Stimulated activated CD8-positive, alpha-beta memory T cell treated with anti-CD3 and anti-CD28 coated beads, Interleukin-2, amount 100 ng/mL, for 48 hours (primary cell): ENCODE data around the gene WDFY4.

Experiments
- DNase-seq, 2 donors: peaks; one replicate each; pipeline ENCODE4 v3.0.0-alpha.2; 2020; ENCODE audit warnings: low read depth in 2 of 2

The WDFY4 gene

DNA sequence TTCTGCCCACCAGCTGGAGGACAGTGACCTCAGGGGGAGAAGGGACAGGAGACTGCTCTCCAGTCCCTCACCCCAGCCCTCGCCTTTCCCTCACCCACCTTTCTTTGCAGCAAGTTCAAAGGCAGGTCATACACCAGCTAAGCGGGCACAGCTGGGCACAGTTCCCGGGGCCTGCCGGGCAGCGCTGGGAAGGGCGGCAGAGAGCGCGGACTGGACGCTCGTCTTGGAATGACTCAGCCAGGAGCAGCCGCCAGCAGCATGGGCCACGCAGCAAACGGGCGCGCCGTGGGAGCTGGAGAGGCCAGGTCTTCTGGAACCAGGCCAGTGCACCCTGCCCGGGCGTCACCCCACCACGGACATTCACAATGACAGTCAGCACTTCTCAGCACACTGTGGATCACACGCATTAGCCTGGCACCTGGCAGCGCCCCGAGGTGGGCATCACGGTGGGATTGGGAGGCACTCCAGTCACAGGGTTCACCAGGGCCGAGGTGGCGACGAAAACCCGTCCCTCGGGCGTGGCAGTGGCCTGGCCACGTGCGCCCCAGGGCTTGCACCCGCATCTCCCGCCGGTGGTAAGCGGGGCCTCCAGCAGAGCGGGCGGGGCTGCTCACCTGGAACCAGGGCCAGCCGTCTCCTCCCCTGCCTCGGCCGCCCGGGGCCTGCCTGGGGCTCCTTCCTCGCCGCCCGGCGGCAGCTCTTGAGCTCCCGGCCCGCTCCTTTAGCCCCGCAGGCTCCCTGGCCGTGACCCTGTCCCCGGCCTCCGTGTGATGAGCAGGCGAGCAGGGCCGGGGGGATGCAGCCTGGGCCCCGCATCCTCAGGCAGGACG lies 29.0 kb upstream of the WDFY4 start:
- DNase-seq = no peak

DNA sequence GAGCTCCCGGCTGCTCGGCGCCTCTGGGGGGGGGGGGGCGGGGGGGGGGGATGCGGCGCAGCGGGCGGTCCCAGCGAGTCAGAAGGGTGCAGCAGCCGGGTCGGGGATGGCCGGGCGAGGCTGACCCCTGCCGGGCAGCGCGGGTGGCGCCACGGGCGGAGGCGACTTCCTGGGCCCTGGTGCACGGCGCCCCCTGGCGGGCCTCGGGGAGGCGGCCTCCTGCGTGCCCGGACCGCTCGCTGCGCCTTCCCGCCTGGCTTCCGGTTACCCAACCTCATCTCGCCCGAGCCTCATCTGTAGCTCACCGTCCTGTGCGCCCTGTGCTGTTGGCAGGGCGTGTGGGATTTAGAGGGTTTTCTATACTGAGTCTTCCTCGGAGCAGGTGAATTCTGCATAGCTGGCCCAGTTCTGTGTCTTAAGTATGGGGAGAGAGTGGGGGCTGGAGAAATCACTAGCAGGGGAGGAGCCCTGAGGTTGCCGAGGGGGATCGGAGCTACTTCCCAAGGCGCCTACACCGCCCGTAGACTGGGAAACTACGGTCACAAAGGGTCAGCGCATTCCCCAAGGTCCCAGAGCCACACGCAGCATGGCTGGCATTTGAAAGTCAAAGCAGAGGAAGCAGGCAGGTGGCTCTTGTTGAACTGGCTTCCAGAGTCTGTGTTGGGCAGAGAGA lies 28.3 kb upstream of the WDFY4 start:
- peak; percentile 86 to 87 for DNase-seq

DNA sequence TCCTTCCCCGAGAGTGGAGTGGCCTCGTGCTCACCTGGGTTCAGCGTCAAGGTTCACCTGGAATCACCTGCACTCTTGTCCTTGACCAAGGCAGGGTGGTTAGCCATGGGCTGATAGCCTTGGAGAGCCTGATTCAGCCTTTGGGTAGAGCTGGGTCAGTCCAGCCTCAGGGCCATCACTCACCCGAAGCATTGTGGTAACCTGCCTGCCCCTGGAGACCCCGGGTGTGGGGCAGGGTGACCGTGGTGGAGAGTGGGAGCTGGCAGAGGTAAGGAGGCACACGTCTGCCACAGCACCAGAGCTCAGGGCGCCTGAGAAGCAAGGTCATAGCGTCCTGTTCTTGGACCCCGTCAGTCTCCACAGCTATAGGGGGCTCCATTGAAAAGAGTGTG lies 27.8 kb upstream of the WDFY4 start:
- DNase-seq = no peak

DNA sequence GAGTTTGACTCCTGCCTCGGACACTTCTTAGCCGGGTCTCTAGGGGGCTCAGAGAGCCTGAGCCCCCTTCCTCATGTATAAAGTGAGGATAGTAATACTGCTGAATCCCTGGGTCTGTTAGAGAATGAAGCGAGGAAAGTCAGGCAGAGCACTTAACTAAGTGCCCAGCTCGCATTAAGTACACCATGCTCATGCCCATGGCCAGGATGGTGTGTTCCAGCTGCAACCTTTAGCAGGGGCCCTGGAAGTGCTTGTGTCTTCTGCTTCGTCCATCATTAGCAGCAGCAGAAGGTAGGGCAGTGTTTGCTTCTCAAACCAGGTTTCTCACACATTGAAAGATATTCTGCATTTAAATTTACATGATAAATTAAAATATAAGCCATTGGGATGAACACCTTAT lies 27.3 kb upstream of the WDFY4 start:
- no peak for DNase-seq

DNA sequence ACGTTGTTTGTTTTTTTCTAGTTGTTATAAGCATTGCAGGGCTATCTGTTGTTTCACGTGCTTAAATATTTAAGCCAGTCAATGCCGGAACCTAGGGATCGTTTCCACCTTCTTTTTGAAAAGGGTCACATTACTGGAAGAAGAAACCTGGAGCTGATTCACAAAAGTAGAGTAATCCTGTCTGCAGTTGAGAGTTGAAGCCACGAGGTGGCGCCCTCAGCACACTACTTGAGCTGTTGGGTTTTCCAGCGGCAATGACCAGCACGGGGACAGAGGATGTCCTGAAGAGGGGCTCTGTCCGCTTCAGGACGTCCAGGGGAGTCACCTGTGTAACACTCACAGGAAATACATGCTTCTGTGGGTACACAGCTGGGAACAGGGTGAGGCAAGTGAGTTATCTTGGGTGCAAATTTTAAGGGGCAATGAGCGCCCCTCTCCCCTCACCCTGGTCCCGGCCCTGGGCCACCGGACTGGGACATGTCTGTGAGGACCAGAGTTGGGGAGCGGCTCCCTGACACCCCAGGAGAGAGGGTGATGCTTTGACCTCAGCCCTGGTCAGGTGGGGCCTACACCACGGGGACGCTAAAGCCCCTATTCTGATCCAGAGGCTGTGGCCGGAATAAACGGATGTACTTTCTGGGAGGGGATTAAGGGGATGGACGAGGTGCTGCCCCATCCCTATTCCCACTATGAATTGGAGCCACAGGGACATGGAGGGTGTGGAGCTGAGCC lies 26.3 kb upstream of the WDFY4 start:
- peak; percentile 40 to 59 for DNase-seq

DNA sequence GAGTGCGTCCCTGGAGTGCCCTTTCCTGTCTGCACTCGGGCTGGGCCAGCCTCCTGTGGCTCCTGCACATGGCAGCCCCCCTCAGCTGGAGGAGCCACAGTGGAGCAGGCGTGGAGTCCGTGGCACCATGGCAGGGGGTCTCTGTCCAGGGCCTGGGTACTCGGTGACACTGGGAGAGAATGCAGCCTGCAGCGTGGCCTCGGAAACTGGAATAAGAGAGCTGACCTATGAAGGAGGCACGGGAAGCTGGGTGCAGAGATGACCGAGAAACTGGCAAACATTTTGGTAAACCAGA lies 25.8 kb upstream of the WDFY4 start:
- DNase-seq = no peak

DNA sequence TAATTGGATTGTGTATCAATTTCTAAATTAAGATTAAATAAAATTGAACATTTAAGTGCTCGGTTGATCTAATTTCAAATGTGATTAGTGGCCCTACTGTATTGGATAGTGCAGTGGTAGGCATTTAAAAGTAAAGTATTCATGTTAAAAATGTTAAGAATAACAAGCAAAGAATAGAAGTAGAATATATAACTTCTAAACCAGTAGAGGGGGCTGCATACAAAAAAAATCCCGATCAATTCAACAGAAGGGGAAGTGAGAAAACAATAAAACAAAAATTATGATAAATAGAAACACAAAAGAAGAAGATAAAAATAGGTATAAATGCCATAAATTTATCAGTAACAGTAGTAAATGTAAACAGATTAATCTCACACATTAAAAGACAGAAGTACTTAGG lies 24.9 kb upstream of the WDFY4 start:
- DNase-seq = no peak

DNA sequence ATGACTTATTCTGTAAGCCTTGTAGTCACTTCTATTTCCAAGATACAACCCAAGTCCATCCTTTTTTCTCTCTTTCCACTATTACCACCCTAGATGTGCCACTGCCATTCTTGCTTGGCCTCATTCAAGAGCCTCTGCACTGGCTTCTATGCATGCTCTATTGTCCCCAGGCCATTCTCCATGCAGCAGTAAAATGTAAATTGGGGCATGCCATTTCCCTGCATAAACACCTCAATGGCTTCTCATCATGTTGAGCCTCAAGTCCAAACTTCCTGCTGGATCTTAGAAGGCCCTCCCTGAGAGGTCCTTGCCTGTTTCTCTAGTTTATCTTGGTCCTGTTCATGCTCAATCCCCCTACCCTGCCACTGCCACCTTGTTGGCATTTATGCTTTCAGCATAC lies 23.2 kb upstream of the WDFY4 start:
- no peak for DNase-seq

DNA sequence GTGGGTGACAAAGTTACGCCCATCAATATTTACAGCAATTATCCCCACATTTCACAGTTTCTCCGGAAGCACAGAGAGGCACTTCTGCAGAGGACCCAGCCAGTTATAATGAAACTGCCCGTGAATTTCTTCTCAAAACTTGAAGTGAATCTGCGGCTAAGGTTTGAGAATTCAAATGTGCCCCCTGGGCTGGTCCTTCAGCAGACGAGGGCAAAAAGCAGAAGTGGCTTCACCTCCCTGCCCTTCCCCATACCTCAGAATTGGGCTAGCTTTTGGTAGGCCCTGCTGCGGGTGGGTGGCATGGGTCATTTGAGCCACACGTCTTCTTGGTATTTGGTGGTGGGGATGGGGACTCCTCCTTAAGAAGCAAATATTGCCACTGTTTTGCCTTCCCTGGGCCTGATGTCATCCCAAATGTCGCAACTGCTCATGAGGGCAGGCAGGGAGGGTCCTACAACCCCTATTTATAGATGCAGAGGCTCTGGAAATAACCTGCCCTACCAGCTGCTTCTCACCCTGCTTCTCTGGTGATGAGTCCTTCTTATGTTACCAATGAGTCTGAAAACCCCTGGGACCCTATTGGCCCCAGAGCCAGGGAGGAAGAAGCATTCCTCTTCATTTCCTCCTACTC lies 16.6 kb upstream of the WDFY4 start:
- DNase-seq = no peak

DNA sequence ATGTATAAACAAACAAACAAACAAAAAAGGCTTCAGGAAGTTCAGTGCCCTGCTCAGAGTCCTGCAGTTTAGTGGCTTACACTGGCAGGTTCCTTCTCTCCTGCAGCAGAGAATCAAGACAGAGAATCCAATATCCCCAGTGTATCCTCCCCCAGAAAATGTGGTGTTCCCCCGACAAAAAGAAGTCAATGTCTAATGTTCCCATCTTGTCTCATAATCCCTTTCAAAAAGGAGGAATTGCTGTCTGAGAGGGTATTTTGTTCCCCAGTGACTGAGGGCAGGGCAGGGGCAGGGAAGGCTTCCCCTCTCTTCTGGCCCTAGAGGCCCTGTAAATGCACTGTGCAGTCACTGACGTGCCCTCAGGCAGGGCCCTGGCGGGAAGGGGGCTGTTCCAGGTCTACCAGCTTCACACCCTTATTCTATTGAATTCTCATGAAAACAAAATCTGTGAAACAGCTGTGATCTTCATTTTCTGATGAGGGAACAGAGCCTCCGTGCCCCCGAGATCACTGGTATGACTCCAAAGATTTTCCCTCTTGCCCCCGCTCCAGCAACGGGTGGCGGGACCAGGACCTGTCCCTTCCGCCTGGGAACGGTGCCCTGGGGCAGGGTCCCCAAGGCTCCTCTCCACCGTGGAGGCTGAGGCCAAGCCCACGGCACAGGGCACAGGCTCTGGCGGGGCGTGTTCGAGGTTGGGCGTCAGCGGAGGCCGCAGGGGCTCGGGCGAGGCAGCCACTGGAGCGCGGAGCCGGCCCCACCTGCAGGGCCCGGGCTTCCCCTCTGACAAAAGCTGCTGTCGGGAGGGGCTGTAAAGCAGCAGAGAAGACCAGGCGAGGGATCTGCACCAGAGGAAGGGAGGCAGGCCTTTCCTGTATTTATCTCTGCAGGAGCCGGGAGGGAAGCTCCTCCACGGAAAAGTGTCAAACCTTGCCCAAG lies 13.4 kb upstream of the WDFY4 start:
- no peak for DNase-seq

DNA sequence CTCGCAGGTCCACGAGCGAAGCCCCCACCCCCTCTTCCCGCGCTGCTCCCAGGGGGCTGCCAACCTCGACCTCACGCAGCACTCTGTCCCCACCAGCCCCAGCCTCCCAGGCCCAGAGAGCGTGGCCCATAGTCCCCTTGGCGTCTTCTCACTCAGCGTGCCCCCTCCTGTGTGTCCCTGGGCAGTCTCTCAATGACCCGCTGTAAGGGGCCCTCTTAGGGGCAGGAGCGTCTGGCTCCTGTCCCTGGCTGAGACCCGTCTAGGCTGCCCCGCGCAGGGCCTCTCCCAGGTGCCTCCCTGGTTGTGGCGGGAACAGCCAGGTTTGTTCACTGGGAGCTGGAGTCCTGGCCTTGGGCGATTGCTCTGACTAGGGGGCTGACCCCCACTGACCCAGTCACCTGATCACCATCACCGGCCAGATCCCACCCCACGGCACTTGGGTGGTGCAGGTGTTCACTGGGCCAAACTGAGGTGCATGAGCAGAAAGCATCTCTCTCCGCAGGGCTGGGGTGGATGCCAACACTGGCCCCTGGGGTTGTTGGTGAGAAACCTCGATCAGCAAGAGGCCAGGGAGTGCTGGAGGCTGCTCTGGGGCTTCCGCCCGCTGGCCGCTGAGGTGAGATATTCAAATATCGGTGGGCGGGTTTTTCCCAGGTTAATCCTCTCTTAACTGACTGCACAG lies 12.6 kb upstream of the WDFY4 start:
- DNase-seq = no peak

DNA sequence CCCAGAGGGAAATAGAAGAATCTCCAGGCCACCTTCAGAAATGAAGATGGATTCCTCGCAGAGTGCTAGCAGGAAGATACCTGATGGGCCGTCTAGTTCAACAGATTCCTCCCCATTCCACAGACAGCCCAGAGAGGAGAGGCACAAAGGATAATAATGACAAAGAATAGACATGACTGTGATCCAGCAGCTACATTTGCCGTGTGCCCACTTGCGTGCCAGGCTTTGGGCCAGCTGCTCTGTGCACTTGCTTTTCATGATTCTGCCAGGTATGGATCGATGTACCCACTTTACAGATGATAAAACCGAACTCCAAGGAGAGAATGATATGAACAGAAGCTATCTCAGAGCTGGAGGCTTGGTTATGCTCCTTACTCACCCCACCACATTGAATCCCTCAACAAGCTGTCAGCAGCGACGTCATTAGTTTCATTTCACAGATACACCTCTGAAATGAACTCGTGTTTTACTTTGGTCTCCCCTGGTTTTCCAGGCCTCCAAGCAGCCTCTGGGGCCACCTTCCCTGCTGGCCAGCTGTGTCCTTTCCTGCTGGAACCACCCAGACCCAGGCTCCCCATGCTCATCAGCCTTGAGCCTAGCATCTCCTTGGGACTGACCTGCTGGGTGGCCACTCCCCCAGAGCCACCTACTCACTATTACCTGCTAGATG lies 11.9 kb upstream of the WDFY4 start:
- no peak for DNase-seq

DNA sequence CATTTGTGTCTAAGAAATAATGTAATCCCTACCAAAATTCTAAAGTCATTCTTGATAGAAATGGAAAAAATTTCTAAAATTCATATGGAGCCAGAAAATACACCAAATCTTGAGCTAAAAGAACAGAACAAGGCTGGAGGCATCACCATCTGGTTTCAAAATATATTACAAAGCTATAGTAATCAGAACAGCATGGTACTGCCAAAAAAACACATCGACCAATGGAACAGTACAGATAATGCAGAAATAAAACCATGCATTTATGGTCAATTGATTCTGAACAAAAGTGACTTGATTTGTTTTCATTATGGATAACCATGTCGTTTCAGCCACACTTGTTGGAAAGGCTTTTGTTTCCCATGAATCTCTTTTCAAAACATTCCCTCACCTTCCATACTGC lies 7.0 kb upstream of the WDFY4 start:
- DNase-seq = no peak

DNA sequence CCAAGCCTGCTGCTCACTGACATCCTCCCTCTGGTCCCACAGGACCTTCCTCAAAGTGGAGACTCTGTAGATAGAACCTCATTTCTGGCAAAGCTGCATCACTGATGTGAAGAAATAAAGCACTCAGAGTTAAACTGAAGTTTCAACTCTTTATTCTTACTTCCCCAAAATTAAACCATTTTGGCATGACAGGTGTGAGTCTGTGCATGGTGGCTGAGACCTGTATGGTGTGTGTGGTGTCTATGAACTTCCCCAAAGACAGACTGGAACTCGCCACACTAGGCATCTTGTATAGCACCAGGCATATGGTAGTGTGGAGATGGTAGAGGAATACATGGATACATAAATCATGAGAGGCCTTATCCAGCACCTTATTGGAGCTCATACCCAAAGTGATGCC lies 6.6 kb upstream of the WDFY4 start:
- no peak for DNase-seq

DNA sequence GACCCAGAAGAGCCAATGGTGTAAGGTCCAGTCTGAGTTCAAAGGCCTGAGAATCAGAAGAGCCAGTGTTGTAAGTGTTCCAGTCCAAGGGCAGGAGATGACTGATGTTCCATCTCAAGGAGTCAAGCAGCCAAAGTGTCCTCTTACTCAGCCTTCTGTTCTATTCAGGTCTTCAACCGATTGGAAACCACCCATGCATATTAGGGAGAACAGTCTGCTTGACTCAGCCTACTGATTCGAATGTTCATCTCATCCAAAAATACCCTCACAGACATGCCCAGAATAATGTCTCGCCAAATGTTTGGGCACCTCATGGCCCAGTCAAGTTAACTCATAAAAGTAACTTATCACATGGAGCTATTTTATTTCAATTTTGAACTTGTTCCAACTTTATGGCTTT lies 2.9 kb upstream of the WDFY4 start:
- DNase-seq = no peak

DNA sequence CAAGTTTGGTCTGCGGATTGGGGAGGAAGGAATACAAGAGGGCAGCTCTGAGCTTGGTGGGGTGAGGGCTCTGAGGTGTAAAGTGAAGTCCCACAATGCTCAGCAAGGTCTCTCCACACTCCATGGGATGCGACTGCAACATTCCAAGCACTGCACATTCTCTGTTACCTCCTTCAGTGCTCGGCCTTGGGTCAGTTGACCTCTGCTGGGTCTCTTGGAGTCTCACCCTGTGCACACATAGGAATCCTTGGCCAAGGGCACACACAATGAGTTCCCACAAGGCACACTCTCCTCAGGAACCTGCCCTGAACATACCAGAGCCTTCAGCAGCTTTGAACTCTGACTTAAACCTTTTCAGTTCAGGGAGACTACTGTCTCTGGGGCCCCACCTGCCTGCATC lies 2.4 kb upstream of the WDFY4 start:
- DNase-seq = no peak

DNA sequence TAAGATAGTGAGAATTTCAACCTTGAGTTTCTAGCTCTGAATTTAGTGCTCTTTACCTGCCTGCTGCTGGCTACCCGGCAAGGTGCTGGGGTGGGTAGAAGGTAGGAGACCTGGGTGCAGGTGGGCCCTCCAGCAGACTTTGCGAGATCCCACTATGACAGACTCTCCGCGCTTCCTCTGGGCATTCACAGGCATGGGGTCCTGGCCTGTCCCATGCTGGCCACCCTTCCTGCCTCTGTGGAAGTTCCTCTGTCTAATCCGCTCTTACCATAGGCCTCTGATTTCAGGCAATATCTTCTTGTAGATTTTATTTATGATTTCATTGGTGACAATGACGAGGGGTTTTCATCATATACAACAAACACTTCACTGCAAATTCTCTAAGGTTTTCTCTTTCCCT lies 1.2 kb upstream of the WDFY4 start:
- no peak for DNase-seq

DNA sequence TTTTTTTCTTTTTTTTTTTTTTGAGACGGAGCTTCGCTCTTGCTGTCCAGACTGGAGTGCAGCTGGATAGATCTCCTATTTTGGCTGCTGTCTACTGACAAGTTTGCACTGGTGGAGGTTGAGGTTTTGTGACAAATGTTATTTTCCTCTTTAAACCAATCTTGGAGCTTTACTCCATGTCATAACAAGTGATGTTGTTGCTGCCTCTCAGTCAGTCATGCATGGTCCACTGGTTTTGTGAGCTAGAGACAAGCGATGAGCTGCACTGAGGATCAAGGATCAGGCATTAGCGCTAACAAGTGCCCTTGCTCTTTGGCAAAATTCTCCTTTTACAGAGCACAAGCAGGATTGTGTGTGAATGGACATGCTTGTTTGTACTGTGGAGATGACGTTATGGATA lies 805 bp upstream of the WDFY4 start:
- no peak for DNase-seq

DNA sequence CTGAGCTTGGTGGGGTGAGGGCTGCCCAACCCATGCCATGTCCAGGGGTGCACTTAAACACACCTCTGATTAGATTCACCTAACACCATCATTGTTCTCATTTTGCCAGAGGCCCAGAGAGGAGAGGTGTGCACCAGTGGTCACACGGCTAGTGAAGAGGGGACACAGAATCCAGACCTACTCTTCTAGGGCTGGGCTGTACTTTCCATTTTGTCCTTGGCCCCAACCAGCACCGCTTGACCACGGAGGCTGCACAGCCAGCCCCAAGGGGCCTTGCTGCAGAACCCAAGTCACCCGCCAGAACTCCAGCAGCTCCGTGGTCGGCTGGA lies 246 bp upstream of the WDFY4 start:
- DNase-seq = no peak

DNA sequence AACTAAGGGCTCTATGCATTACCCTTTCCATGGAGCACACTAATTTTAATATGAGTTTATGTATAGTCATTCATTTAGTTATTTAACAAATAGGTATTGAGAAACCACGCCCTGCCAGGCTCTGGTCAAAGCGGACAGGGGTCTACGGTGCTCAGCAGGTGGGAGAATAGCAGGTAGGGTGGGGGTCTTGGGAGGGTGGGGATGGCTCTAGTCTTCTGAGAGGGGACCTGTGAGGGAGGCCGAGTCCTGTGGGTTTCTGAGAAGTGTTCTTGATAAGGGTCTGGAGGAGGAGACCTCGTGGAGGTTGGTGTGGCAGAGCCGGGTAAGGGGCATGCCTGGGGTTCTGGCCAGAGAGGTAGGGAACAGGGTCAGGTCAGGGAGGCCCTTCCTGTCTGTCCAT lies 1.1 kb downstream of the WDFY4 start:
- no peak for DNase-seq
